NCI-H146 treated with DMSO at 0.1 percent for 48 hours (cell line): Measurements from ENCODE around the gene FLYWCH2.
A peak's percentile ranks its signal among the peaks of the same experiment; 100 is the strongest.

Experiments
- DNase-seq: peaks from one replicate; lab custom pipeline; 2025; ENCODE audit not compliant: unreplicated experiment; lab: John Stamatoyannopoulos, UW

The FLYWCH2 gene

DNA sequence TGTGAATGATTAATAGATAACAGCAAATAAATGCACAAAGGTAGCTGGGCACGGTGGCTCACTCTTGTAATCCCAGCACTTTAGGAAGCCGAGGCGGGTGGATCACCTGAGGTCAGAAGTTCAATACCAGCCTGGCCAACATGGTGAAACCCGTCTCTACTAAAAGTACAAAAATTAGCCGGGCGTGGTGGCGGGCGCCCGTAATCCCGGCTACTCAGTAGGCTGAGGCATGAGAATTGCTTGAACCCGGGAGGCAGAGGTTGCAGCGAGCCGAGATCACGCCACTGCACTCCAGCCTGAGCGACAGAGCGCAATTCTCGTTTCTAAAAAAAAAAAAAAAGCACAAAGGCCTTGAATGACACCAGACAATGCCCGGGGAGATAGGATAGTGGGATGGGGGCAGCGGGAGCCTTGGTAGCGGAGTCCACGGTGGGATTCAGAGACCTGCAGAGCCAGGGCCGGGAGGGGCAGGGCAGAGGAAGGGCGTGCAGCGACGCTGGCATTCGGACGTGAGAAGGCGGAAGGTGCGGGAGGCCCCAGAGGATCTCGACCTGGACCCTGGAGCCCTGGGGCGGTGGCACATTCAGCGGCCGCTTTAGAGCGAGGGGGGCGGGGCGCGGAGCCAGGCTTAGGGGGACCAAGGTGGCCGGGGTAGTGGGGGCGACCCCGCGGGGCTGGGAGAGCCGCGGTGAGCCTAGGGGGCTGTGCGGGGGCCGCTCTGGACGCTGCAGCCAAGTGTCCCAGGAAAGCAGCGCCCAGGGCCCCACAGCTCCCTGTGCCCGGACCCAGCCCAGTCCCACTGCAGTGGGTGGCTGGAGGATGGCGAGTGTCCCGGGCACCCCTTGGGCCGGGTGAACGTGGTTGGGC, 999 bp upstream of the FLYWCH2 start:
- peak; percentile 28 for DNase-seq

DNA sequence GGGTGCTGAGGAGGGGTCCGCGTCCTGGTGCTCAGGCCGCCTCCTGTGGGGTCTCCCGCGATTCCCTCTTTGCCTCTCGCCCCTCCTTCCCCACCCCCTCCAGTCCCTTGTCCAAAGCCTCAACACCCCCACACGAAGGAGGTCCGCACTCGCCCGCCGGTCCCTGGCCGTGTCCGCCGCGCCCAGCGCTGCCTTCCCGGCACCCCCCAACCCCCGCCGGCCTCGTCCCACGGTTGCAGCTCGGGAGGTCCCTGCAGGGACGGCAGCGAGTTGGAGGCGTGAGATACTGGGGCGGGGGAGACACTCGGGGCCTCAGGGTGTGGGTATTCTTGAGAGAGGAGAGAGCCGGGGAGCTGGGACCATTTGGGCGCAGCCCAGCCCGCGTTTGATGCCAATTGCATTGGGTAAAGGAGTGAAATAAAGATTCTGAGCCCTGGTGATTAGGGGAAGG, 468 bp downstream of the FLYWCH2 start:
- peak; percentile 12 for DNase-seq

DNA sequence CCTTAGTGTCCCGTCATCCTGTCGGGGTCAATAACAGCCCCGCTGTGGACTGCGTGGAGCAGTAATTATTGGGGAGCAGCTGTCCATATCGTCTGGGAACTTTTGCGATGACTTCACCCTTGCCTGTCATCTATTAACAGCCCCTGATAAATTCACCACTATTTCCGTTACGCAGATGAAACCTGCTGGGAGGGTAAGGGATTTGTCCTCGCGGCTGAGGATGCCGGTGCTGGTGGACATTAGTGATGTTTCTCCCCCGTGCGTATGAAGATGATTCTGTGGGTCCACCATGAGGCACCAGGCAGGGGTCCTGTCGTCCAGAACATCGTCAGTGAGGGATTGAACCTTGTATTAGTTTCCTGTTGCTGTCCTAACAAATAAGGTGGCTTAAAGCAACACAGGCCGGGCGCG, 1.0 kb downstream of the FLYWCH2 start:
- no peak for DNase-seq

DNA sequence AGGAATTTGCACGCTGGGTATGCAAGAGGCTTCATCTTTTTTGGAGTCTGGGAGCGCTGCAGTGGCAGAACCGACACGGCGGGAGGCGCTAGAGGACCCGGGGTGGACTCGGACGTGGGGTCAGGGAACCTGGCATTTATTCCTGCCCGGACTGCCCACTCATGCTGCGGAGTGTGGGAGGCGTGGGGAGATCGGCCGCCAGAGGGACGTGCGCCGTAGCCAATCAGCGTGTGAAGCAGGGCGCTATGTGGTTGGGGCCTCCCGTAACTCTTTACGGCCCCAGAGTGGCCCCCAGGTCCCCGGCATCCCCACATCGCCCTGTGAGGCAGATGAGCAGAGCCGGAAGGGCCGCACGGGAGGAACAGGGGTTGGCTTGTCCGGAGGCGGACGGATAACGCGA, 11.2 kb downstream of the FLYWCH2 start:
- DNase-seq = no peak

DNA sequence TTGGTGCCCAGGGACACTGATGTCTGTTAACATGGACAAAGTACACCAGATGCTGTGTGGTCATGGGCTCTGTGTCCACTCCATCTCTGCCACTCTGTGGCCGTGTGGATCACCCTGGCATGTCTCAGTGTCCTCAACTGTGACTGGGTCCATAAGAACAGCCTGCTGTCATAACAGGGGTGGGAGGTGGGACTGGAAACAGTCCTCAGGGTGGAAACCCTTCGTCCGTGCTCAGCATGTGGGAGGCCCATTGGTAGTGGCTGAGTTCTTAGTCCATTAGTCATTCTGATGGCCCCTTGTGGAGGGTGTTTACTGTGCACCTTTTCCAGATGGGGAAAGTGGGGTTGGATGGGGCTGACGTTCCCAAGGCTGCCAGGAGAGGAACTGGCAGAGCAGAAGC, 12.8 kb downstream of the FLYWCH2 start:
- no peak for DNase-seq

DNA sequence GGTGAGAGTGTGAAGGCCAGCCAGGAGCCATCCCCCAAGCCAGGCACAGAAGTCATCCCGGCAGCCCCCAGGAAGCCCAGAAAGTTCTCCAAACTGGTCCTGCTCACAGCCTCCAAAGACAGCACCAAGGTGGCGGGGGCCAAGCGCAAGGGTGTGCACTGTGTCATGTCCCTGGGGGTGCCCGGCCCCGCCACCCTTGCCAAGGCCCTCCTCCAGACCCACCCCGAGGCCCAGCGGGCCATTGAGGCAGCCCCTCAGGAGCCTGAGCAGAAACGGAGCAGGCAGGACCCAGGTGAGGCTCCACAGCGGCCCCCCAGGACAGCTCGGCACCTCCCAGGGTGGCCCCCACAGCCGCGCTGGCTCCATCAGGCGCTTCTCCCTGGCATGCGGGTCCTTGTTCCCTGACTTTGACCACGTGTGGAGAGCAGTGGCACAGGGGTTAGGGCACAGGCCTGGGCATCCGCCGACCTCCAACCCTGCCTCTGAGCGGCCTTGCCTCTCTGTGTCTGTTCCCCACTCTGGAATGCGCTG, 13.5 kb downstream of the FLYWCH2 start:
- DNase-seq = no peak

DNA sequence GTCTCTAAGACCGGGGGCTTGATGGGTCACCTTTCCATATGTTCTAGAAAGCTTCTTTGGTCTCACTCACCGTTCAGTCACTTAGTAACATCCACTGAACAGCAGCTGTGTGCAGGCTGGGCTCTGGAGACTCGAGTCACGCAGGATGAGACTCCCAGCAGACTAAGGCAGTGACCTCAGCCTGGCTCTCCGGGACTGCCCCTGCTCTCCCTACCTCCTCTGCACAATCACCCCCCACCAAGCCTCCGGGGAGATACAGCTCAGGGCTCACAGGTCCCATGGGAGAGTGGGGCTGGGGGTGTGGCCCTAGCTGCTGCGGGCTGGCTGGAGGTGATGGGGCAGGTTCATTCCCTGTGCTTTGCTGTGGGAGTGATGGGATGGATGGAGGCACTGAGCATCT, 14.1 kb downstream of the FLYWCH2 start:
- no peak for DNase-seq

DNA sequence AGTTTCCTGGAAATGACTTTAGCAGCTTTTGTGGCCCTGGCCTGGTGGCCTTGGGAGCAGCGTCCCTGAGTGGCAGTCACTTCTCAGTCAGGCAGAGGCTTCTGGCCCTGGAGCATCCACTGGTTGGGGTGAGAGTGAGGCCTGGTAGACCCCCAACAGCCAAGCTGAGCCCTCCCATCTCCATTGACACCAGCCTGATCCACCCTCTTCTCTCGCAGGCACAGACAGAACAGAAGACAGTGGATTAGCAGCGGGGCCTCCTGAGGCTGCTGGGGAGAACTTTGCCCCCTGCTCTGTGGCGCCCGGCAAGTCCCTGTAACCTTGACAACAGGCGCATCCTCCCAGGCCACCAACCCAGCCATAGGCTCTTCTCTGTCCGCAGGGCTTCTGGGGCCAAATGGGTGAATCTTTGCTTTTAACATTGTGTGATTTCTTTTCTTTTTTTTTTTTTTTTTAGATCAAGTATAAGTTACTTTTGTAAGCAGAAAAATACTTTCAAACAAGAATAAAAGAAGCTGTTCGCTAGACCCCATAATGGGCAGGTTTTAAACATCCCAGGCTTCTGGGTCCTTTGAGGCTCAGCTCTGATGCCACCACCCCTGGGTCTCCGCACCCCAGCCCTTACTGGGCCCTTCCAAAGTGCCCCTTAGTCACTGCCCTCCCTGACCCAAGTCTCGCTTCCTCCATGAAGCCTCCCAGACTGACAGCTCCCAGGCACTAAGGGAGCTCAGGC, 16.0 kb downstream of the FLYWCH2 start:
- DNase-seq = no peak

DNA sequence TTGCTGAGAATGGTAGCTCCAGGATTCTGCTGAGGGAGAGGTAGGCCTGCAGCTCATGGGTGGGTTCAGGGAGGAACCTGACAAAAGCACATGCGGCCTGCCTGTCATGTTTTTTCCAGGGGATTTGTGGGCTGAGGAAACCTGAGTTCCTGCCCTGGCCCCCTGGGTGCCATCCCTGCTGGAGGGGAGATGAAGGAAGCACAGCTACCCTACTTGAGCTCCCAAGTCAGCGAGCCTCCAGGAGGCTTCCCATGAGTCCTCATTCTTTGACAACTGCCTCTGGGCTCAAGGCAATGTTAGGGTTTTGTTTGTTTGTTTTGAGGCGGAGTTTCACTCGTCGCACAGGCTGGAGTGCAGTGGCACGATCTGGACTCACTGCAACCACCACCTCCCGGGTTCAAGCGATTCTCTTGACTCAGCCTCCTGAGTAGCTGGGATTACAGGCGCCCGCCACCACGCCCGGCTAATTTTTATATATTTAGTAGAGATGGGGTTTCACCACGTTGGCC, 16.6 kb downstream of the FLYWCH2 start:
- no peak for DNase-seq

DNA sequence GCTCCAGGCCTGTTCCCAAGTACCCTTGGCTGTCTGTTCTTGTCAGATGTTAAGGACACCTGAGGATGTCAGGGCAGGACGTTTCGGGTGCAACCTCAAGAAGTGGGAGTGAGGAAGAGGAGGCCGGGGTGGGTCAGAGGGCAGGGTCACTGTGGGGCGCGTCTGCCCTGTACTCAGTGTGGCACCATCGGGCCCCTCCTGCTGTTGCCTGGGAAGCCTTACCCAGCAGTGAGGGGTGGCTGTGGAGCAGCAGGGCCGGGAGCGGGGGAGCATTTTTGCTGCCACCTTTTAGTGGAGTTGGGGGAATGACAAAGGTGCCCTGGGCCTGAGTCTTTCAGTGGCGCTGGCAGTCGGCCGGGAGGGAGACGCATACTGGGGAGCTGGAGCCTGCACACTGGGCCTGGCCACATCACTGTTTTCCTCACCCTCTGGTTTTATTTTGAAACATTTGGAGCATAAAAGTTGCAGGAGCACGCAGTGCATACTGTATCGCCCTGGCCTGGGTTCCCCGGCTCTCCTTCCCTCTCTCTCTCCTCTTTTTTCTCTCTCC, 17.6 kb downstream of the FLYWCH2 start:
- no peak for DNase-seq

DNA sequence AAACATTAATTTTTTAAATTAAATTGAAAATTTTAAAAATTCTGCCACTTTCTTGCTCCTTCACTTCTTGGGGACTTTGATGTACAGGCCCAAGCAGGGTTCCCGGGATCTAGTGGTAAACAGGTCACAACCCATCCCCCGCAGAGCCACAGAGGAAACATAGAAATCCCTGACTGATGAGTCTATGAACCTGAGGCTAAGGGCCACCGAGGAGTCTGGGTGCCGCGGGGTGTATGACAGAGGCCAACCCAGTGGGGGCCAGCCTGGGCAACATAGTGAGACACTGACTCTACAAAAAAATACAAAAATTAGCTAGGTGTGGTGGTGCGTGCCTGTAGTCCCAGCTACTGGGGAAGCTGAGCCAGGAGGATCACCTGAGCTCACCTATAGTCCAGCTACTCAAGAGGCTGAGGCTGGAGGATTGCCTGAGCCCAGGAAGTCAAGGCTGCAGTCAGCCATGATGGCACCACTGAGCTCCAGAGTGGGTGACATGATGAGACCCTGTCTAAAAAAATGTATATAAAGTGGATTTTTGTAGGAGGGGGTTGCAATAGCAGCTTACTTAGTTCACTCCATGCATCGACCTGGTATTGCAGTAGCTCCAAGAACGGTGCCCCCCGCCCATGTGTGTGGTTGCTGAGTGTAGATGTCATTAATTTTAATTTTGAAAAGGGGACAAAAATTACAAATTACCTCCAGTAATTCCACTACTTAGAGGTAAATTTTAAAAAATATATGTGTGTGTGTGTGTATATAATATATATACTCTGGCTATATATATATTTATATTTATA, 19.5 kb downstream of the FLYWCH2 start:
- no peak for DNase-seq

DNA sequence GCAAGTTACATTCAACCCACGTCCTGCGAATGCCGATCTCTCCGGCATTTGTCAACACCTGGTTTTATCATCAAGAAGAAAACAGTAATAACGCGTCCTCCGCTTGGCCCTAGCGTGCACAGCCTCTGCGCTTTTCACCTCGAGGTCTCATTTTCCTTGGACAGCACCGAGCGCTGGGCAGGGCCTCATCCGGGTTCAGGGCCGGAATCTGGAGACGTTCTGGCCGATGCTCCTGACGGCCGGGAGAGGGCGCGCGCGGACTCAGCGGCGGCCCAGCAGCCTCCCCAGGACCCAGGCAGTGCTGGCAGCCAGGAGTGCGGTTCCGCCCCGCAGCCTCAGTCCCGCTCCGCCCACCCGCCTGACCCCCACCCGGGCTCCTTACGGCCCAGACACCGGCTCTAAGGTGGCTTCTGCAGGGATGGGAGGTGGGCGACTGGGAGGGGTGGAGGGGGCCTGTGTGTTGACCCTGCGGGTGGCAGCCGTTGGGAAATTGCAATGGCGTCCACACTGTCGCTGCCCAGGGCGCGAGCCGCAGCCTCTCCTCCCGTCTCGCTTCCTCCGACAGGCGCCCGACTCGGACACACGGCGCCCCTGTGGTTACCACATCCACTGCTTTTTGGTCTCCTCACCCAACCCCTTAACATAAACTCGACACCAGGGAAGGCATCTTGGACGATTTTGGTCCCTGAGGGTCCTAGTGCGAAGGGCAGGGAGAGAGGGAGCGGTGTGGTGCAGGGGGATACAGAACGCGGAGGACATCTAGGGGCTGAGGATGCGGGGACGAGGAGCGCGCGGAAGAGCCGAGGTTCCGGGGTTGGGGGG, 21.3 kb downstream of the FLYWCH2 start:
- DNase-seq = peak; percentile 81

DNA sequence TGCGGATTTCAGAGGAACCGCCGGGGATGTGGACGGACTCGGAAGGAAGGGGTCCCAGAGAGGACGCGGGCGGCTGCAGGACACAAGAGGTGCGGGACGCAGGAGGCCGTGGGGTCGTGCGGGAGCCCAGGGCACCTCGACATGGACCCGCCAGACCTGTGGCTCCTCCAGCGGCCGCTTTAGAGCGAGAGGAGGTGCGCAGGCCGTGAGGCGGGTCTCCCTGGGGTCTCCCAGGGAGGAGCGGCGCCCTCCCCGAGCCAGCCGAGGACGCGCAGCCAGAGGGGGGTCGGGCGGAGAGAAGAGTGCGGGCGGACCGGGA, 21.9 kb downstream of the FLYWCH2 start:
- DNase-seq = no peak

DNA sequence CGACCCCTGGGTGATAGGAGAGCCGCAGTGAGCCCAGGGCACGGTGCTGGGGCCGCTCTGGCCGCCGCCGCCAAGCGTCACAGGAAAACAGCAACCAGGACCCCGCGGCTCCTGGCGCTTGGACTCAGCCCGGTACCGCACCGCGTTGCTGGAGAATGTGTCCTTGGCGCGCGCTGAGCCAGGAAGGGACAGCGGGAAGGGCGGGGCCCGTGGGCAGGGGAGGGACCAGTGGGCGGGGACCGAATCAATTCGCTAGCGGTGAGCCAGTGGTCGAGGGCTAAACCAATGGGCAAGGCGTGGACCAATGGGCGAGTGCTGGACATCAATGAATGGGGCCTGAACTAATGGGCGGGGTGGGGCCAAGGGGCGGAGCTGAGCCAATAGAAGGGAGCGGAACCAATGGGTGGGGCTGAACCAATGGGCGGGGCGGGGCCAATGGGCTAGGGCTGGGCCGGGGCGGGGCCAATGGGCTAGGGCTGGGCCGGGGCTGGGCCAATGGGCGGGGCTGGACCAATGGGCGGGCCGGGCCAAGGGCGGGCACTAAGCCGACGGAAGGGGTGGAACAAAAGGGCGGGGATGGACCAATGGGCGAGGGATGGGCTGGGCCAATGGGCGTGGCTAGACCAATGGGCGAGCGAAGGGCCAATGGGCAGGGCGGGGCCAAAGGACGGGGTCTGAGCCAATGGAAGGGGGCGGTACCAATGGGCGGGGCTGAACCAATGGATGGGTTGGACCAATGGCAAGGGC, 22.4 kb downstream of the FLYWCH2 start:
- DNase-seq = peak; percentile 98

DNA sequence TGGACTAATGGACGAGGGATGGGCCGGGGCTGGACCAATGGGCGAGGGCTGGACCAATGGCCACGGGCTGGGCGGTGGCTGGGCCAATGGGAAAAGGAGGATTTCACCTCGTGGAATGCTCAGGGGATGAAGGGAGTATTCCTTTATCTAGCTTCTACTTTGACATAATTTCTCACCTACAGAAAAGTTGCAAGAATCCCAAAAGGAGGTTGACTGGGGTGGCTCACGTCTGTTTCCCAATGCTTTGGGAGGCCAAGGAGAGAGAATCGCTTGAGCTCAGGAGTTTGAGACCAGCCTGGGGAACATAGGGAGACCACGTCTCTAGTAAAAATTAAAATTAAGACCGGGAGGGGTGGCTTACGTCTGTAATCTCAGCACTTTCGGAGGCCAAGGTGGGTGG, 23.0 kb downstream of the FLYWCH2 start:
- DNase-seq = no peak

DNA sequence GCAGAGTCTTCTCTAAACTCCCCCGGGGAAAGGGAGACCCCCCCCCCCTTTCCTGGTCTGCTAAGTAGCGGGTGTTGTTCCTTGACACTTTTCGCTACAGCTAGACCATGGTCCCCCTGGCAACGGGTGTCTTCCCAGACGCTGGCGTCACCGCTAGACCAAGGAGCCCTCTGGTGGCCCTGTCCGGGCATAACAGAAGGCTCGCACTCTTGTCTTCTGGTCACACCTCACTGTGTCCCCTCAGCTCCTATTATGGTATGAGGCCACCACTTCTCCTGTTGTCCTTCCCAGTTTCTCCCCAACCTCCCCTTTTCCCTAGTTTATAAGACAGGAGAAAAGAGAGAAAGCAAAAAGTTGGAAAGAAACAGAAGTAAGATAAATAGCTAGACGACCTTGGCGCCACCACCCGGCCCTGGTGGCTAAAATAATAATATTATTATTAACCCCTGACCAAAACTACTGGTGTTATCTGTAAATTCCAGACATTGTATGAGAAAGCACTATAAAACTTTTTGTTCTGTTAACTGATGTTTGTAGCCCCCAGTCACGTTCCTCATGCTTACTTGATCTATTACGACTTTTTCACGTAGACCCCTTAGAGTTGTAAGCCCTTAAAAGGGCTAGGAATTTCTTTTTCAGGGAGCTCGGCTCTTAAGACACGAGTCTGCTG, 24.2 kb downstream of the FLYWCH2 start:
- peak; percentile 14 for DNase-seq

DNA sequence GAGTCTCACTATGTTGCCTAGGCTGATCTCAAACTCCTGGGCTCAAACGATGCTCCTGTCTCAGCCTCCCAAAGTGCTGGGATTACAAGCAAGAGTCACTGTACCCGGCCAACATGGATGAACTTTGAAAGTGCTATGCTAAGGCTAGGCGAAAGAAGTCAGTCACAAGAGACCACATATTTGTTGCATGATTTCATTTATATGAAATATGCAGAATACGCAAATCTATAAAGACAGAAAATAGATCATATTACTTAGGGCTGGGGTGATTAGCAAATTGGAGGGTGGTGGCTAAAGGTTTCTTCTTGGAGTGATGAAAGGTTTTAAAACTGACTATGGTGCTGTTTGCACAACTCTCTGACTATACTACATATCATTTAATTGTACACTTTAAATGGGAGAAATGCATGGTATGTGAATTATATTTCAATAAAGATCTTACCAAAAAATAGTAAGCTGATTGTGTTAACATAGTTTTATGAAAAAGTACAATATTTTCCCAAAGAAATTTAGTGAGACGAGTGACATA, 27.5 kb downstream of the FLYWCH2 start:
- DNase-seq = no peak

DNA sequence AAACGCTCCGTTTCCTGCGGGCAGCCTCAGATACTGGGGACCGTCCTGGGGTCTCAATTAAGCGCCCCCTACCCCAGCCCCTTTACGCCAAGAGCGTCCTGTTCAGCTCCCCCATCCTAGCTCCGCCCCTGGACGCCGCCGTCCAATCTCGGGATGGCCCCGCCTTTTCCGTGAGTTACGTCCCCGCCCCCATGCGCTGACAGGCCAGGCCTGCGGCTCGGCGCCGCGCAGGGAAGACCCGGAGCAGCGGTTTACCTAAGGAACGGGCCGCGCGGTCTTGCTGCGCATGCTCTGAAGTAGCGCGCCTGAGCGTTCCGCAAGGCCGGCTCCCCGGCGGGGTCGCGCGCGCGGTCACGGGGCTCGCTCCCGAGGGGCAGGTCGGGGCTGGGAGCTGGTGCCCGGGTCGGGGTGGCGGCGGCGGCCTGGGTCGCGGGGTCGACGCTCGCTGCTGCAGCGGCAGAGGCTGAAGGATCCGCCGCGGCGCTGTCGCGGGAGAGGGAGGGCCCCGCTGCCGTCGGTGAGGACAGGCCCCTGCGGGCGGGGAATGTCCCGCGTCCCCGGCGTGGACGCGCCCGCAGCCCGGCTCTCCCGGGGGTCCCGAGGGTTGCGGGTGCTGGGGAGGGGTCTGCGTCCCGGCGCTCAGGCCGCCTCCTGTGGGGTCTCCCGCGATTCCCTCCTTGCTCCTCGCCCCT, 28.8 kb downstream of the FLYWCH2 start, which contains the start of gene FLYWCH1:
Gene FLYWCH1, plus strand, starts transcription at position 294 of the 692 bp plus-strand sequence. CDS start 17,755 bp downstream, outside the sequence.
- peak; percentile 95 for DNase-seq
